Mononuclear cell (primary cell): ENCODE measurements around the gene KDM4B. TPM values are rescaled to one million over a fixed set of nuclear protein-coding genes. Genes with fewer than 3 reads are reported as not detected.

Source experiments
- H3K27me3 ChIP-seq: 2 replicates; pipeline ENCODE4 v1.6.0; 2011; ENCODE audit warnings: low read length, control low read depth; ENCODE audit not compliant: insufficient read depth
- H3K4me1 ChIP-seq: 2 replicates; pipeline ENCODE4 v1.5.1; 2011; ENCODE audit warnings: mild to moderate bottlenecking, low read length, control low read depth; ENCODE audit not compliant: insufficient read depth
- H3K4me3 ChIP-seq: 2 replicates; pipeline ENCODE4 v1.5.1; 2011; ENCODE audit warnings: mild to moderate bottlenecking, low read length, moderate library complexity
- H3K9me3 ChIP-seq: 2 replicates; pipeline ENCODE4 v1.5.1; 2011; ENCODE audit warnings: low read depth, mild to moderate bottlenecking, control low read depth, low read length
- total RNA-seq: library from RNA; depleted of rRNA; stranded (reverse); fragments of >200 nt; gene quantifications from one replicate; pipeline ENCODE4 v1.2.3, GENCODE V29; 2012

KDM4B gene
- total RNA-seq, 1 donor, result 17.9 TPM

GRCh38 chr19:5114727-5115126 is 145.8 kb downstream of the KDM4B start:
- Histone ChIP-seq H3K27me3 (no peaks in the 10 kb centered on the region), H3K4me1 (no peaks in the 10 kb centered on the region), H3K4me3 (no peak overlapping the region), H3K9me3 (no peaks in the 10 kb centered on the region)

DNA sequence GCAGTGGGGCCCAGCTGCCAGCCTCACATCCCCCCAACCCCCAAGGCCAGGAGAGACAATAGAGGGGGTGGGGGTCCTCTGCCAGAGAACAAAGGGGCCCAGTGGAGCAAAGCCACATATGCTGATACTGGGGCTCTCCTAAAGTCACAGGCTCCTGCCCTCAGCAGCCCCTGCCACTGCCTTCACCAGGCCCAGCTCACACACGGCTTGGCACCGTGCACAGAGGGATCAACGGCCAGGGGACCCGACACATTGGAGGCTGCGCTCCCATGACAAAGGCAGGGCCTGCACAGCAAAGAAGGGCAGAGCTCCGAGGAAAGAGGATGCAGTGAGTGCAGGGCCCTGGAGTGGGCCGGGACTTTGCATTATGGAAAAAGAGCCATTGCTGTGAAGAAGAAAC is 146.4 kb downstream of the KDM4B start:
- H3K9me3 ChIP-seq, result no peaks in the 10 kb centered on the region
- H3K27me3 ChIP-seq, result no peaks in the 10 kb centered on the region
- no peak overlapping the region for H3K4me3 ChIP-seq
- H3K4me1 ChIP-seq, result no peaks in the 10 kb centered on the region

DNA sequence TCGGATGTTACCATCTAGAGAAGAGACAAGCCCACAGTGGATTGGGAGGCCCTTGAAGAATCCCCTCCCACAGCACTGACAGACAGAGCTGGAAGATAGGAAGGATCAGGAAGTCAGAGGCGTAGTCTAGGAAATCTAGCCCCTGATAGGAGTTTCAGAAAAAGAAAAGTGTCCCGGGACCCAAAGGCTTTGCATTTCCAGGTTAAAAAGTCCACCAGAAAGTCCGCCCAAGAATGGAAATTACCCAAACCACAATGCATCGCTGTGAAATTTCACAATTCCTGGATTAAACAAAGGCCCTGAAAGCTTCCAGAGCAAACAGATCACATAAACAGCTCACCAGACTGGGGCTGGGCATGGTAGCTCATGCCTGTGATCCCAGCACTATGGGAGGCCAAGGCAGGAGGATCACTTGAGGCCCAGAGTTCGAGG is 146.9 kb downstream of the KDM4B start:
- Histone ChIP-seq H3K4me1 (no peaks in the 10 kb centered on the region), H3K27me3 (no peaks in the 10 kb centered on the region), H3K9me3 (no peaks in the 10 kb centered on the region), H3K4me3 (no peak overlapping the region)

- Histone ChIP-seq H3K4me3 (no peak overlapping the region), H3K27me3 (no peaks in the 10 kb centered on the region), H3K9me3 (no peaks in the 10 kb centered on the region), H3K4me1 (no peaks in the 10 kb centered on the region)
Observed at GRCh38 chr19:5116292-5116691, 147.4 kb downstream of the KDM4B start.

DNA sequence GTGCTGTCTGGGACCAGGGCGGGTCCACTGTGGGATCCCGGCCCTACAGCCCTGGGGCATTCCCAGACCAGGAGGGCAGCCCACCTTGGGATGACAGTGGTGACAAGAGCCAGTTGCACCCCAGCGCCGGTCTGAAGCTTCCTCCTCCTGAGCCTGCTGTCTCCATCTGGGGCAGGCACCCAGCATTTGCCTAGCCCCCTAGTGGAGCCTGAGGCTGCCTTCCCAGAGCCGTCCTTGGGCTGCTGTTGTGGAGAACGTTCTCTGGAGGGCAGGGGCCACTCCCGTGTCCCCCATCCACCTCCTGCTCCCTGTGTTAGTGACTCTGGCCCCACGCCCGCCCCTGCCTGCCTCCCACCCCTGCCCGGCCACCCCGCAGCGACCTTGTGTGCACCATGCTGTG is 148.5 kb downstream of the KDM4B start:
- no peaks in the 10 kb centered on the region for H3K27me3 ChIP-seq
- no peak overlapping the region for H3K4me3 ChIP-seq
- H3K9me3 ChIP-seq, result no peaks in the 10 kb centered on the region
- H3K4me1 ChIP-seq, result peaks cover 7% of the 10 kb centered on the region

DNA sequence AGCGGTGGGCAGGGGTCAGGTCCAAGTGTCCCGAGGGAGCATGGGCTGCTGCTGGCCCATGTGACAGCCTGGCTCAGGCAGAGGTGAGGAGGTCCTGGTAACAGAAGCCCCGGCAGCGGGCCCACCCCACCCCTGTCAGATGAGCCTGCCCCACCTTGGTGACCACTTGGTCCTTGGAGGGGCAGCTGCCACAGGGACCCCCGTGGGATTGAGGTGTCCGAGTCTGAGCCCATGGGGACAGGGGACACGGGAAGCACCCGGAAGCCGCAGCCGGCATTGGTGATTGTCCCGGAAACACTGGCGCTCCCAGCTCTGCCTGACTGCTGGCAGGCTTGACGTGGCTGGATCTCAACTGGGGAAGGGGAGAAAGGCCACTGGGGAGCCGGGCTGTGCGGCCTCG is 149.1 kb downstream of the KDM4B start:
- Histone ChIP-seq H3K9me3 (no peaks in the 10 kb centered on the region), H3K27me3 (no peaks in the 10 kb centered on the region), H3K4me1 (peaks cover 7% of the 10 kb centered on the region), H3K4me3 (no peak overlapping the region)

DNA sequence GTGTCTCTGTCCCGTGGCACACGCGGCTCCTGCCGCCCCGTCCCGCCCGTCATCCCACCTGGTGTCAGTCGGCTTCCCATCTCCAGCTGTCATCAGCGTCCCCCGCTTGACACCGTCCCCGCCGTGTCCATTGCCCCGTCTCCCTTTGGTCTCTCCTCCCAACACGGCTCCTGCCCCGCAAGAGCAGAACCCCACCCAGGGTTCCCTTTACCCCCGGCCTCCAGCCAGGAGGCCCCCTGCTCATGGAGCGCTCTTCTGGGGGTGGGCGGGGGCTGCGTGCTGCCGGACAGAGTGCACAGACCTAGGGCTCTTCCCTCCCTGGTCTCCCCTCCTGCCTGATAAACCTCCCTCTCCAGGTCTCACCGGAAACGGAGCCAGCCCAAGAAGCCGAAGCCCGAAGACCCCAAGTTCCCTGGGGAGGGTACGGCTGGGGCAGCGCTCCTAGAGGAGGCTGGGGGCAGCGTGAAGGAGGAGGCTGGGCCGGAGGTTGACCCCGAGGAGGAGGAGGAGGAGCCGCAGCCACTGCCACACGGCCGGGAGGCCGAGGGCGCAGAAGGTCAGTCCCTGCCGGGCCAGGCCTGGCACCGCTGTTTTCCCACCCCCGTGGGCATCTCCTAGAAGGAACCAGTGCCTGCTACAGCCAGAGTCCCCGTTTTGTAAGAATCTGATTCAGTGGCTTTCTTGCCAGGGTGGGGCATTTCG is 150.5 kb downstream of the KDM4B start:
- Histone ChIP-seq H3K9me3 (no peaks in the 10 kb centered on the region), H3K4me3 (no peak overlapping the region), H3K27me3 (no peaks in the 10 kb centered on the region), H3K4me1 (peaks cover 7% of the 10 kb centered on the region)

DNA sequence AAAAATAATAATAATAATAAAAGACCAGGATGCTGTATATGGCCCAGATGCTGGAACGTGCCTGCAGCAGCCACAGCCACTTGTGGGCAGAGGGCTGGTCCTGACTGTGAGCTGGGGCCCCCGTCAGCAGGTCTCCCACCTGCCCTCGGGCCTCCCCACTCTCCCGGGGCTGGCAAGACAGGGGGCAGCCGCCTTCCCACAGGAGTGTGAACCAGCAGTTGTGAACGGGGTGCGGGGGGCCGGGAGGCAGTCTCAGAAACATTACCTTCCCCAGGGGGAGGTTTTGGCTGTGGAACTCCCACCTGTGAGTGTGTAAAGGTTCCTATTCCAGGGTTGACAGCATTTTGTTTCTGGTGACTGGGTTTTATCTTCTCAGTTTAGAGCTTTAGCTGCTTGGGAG is 151.4 kb downstream of the KDM4B start:
- peaks cover 10% of the 10 kb centered on the region for H3K4me1 ChIP-seq
- H3K9me3 ChIP-seq, result no peaks in the 10 kb centered on the region
- H3K4me3 ChIP-seq, result no peak overlapping the region
- no peaks in the 10 kb centered on the region for H3K27me3 ChIP-seq

GRCh38 chr19:5120833-5121232 is 151.9 kb downstream of the KDM4B start:
- H3K9me3 ChIP-seq, result no peaks in the 10 kb centered on the region
- no peaks in the 10 kb centered on the region for H3K27me3 ChIP-seq
- H3K4me3 ChIP-seq, result no peak overlapping the region
- H3K4me1 ChIP-seq, result peaks cover 14% of the 10 kb centered on the region

- Histone ChIP-seq H3K4me1 (peaks cover 20% of the 10 kb centered on the region), H3K4me3 (no peak overlapping the region), H3K27me3 (no peaks in the 10 kb centered on the region), H3K9me3 (no peaks in the 10 kb centered on the region)
Observed at GRCh38 chr19:5121266-5122120, 152.6 kb downstream of the KDM4B start.

- H3K27me3 ChIP-seq, result no peaks in the 10 kb centered on the region
- H3K4me3 ChIP-seq, result no peak overlapping the region
- H3K4me1 ChIP-seq, result peaks cover 23% of the 10 kb centered on the region
- H3K9me3 ChIP-seq, result no peaks in the 10 kb centered on the region
Observed at GRCh38 chr19:5122121-5122400, 153.1 kb downstream of the KDM4B start.

GRCh38 chr19:5122671-5123409 is 153.9 kb downstream of the KDM4B start:
- Histone ChIP-seq H3K27me3 (no peaks in the 10 kb centered on the region), H3K4me3 (no peak overlapping the region), H3K9me3 (no peaks in the 10 kb centered on the region), H3K4me1 (peaks cover 23% of the 10 kb centered on the region)

DNA sequence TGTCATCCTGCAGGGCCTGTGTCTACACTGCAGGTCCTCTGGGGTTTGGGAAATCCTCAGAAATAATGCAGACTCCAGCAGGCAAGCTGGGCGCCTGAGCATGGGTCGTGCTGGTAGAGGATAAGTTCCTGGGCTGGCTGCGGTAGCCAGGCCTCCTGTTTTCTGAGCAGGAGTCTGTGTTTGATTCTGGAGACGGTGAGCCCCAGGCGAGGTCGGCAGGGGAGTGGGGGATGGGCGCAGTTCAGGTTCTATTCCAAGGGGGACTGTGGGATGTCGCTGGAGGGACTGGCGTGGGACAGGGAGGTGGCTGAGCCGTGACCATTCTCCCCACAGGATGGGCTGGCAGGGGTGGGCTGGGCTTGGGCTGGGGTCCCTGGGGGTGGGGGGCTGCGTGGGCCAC is 154.7 kb downstream of the KDM4B start:
- Histone ChIP-seq H3K9me3 (no peaks in the 10 kb centered on the region), H3K4me3 (no peak overlapping the region), H3K27me3 (no peaks in the 10 kb centered on the region), H3K4me1 (peaks cover 23% of the 10 kb centered on the region)

GRCh38 chr19:5124111-5124855 is 155.4 kb downstream of the KDM4B start:
- H3K4me1 ChIP-seq, result peaks cover 29% of the 10 kb centered on the region
- no peaks in the 10 kb centered on the region for H3K27me3 ChIP-seq
- H3K9me3 ChIP-seq, result no peaks in the 10 kb centered on the region
- no peak overlapping the region for H3K4me3 ChIP-seq

DNA sequence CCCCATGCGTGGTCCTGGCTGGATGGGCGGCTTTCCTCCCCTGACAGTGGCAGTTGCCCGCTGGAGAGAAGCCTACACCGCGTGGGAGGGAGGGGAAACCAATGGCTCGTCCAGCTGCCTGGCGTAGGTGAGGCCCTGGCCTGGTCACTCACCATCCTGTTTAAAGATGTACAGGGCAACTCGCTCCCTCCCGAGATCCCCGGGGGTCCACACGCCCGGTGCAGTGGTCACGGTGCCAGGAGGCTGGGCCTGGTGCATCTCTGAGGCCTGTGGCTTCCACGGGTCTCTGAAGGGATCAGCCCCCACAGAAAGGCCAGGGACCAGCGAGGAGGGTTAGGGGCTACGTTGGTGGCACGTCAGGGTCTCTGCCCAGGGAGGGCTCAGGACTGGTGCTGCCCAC is 156.5 kb downstream of the KDM4B start:
- peaks cover 39% of the 10 kb centered on the region for H3K4me1 ChIP-seq
- no peak overlapping the region for H3K4me3 ChIP-seq
- H3K9me3 ChIP-seq, result no peaks in the 10 kb centered on the region
- no peaks in the 10 kb centered on the region for H3K27me3 ChIP-seq
